HEK293T (cell line): ENCODE results near the gene FGF3.

ENCODE experiments used
- CTCF ChIA-PET: fragments of 350-600 bp; formaldehyde crosslinking; extraction: SDS; loops from one replicate; lab custom pipeline; 2021; ENCODE audit warnings: antibody characterized with exemption, inconsistent platforms; lab: Yijun Ruan, JAX
- POLR2A ChIA-PET: fragments of 350-600 bp; formaldehyde crosslinking; extraction: SDS; loops from one replicate; lab custom pipeline; 2020; ENCODE audit warnings: antibody characterized with exemption, inconsistent platforms; lab: Yijun Ruan, JAX
- DNase-seq: peaks from one replicate; pipeline ENCODE4 v3.0.0; 2012; ENCODE audit warnings: mixed read lengths; ENCODE audit errors: extremely low spot score
- ARNT ChIP-seq: fragments of 450-650 bp; IDR thresholded peaks from 2 replicates; pipeline ENCODE4 v1.6.1; 2017; ENCODE audit warnings: mild to moderate bottlenecking
- BHLHE40 ChIP-seq: fragments of 450-650 bp; IDR thresholded peaks from 2 replicates; pipeline ENCODE4 v1.6.1; 2016; ENCODE audit warnings: mild to moderate bottlenecking, moderate library complexity, borderline replicate concordance
- CTBP1 ChIP-seq: fragments of 450-650 bp; IDR thresholded peaks from 2 replicates; pipeline ENCODE4 v1.6.1; 2016; ENCODE audit warnings: borderline replicate concordance
- ELF4 ChIP-seq: fragments of 450-650 bp; IDR thresholded peaks from 2 replicates; pipeline ENCODE4 v1.6.1; 2017; ENCODE audit warnings: antibody characterized with exemption
- FOXA1 ChIP-seq: fragments of 450-650 bp; IDR thresholded peaks from 2 replicates; pipeline ENCODE4 v1.6.1; 2016; ENCODE audit warnings: mild to moderate bottlenecking
- FOXK2 ChIP-seq: fragments of 450-650 bp; IDR thresholded peaks from 2 replicates; pipeline ENCODE4 v1.6.1; 2016; ENCODE audit warnings: mild to moderate bottlenecking
- FOXM1 ChIP-seq: fragments of 450-650 bp; IDR thresholded peaks from 2 replicates; pipeline ENCODE4 v1.6.1; 2017; ENCODE audit warnings: mild to moderate bottlenecking, borderline replicate concordance
- HDGF ChIP-seq: fragments of 450-650 bp; IDR thresholded peaks from 2 replicates; pipeline ENCODE4 v1.6.1; 2017; ENCODE audit warnings: antibody characterized with exemption, borderline replicate concordance
- L3MBTL2 ChIP-seq: fragments of 450-650 bp; conservative IDR thresholded peaks from 2 replicates; pipeline ENCODE4 v1.6.1; 2016; ENCODE audit warnings: mild to moderate bottlenecking
- LEF1 ChIP-seq: fragments of 450-650 bp; IDR thresholded peaks from 2 replicates; pipeline ENCODE4 v1.6.1; 2017; ENCODE audit warnings: mild to moderate bottlenecking, borderline replicate concordance
- NFRKB ChIP-seq: fragments of 450-650 bp; IDR thresholded peaks from 2 replicates; pipeline ENCODE4 v1.6.1; 2016; ENCODE audit warnings: mild to moderate bottlenecking, moderate library complexity
- SP1 ChIP-seq: fragments of 450-650 bp; IDR thresholded peaks from 2 replicates; pipeline ENCODE4 v1.6.1; 2017
- SUZ12 ChIP-seq: fragments of 450-650 bp; IDR thresholded peaks from 2 replicates; pipeline ENCODE4 v1.6.1; 2016; ENCODE audit warnings: mild to moderate bottlenecking
- TARDBP ChIP-seq: fragments of 450-650 bp; IDR thresholded peaks from 2 replicates; pipeline ENCODE4 v1.6.1; 2016
- ZNF384 ChIP-seq: fragments of 450-650 bp; IDR thresholded peaks from 2 replicates; pipeline ENCODE4 v1.6.1; 2016
- TF ChIP-seq, protein P1 (sequence below): fragments of 450-650 bp; IDR thresholded peaks from 2 replicates; pipeline ENCODE4 v1.6.1; 2016

The FGF3 gene

GRCh38 chr11:69852056-69852455 is 32.8 kb upstream of the FGF3 start:
- no peak for TF ChIP-seq SUZ12
- TF ChIP-seq BHLHE40, result no peak
- TF ChIP-seq TARDBP, result no peak
- TF ChIP-seq NFRKB, result no peak
- TF ChIP-seq L3MBTL2, result no peak
- no peak for TF ChIP-seq ZNF384
- TF ChIP-seq FOXM1, result no peak
- TF ChIP-seq, protein P1, sequence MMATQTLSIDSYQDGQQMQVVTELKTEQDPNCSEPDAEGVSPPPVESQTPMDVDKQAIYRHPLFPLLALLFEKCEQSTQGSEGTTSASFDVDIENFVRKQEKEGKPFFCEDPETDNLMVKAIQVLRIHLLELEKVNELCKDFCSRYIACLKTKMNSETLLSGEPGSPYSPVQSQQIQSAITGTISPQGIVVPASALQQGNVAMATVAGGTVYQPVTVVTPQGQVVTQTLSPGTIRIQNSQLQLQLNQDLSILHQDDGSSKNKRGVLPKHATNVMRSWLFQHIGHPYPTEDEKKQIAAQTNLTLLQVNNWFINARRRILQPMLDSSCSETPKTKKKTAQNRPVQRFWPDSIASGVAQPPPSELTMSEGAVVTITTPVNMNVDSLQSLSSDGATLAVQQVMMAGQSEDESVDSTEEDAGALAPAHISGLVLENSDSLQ, result no peak
- ChIA-PET POLR2A (no interaction called here), CTCF (no interaction called here)

DNA sequence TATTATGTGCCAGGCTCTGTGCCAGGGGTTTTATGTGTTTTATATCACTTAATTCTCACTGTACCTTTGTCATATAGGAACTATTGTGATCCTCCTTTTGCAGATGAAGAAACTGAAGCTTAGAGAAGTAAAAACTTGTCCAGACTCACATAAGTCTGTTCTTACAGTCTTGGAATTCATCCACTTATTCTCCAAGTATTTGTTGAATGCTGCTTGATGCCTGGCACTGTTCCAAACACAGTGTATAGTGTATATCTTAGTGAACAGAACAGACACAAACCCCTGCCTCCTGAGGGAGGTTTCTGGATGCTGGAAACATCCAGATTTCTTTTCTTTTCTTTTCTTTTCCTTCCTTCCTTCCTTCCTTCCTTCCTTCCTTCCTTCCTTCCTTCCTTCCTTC is 29.0 kb upstream of the FGF3 start:
- CTCF ChIA-PET, result no interaction called here
- TF ChIP-seq NFRKB (no peak), L3MBTL2 (no peak), FOXM1 (no peak), FOXA1 (no peak), TARDBP (no peak), ELF4 (no peak), CTBP1 (no peak), ZNF384 (no peak), SP1 (no peak), ARNT (no peak), FOXK2 (no peak), LEF1 (no peak), HDGF (no peak), SUZ12 (no peak), BHLHE40 (no peak)
- TF ChIP-seq, protein P1, result no peak
- no peak for DNase-seq
- POLR2A ChIA-PET, result no interaction called here

More at GRCh38 chr11:69852056-69852455, 32.8 kb upstream of the FGF3 start:
- DNase-seq, result no peak

DNA sequence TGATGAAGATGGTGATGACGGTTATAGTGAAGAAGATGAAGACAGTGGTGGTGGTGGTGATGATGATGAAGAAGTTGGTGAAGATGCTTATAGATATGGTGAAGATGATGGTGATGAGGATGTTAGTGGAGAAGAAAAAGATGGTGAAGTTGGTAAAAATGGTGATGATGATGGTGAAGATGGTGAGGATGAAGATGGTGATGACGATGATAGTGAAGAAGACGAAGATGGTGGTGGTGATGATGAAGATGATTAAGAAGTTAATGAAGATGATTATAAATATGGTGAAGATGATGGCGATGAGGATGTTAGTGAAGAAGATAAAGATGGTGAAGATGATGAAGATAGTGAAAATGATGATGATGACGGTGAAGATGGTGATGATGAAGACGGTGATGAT is 25.2 kb upstream of the FGF3 start:
- CTCF ChIA-PET, result no interaction called here
- POLR2A ChIA-PET, result no interaction called here
- TF ChIP-seq TARDBP, result no peak
- TF ChIP-seq LEF1, result no peak
- no peak for TF ChIP-seq SUZ12
- no peak for TF ChIP-seq FOXK2
- TF ChIP-seq FOXM1, result no peak
- TF ChIP-seq FOXA1, result no peak
- DNase-seq, result no peak

DNA sequence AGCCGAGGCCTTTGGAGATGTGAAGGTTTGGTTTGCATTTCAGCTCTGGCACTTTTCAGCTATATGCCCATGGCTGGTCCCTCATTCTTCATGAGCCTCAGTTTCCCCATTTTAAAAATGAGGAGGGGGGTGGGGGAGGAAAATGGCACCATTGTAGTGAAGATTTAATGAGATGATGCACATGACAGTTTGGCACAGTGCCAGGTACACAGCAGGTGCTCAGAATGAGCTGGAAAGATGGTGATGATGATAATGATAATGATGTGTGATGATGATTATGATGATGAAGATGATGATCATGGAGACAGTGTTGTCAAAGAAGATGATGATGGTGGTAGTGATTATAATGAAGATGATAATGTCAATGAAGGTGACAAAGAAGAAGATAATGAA is 24.3 kb upstream of the FGF3 start:
- ChIA-PET CTCF (no interaction called here), POLR2A (no interaction called here)
- DNase-seq, result no peak
- TF ChIP-seq HDGF (no peak), LEF1 (no peak), ZNF384 (no peak)

DNA sequence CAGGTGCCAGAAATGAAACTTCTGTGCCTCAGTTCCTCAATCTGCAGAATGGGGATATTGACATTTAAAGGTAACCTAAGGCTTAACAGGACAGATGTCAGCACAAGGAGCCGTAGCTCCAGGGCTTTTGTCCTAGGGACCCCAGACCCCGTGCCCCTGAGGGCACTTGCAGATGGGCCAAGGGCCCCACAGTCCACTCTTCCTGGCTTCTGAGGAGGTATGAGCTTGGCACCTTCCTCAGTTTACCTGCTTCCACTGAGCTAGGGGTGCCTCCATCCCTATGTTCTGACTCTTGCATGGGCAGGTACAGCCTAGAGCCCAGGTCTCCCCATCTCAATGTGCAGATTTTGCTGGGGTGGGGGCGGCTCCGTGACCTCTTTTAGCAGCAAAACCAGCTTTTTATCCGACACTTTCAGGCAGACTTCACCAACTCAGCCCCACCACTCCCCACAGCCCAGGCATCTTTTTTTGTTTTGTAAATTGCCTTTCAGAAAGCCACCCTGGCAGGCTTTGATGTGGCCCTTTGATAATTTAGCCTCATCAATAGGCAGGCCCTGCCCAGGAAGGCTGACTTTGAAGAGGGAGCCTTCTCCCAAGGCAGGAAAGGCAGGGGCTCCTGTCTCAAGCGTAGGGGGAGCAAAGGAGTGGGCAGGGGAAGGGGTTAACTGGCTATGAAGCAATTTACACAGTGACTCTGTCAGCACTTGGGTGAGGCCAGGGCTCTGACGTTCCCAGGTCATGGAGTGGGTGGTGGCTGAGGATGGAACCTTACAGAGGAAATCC is 23.7 kb upstream of the FGF3 start:
- DNase-seq, result no peak
- TF ChIP-seq BHLHE40, result no peak
- TF ChIP-seq HDGF, result no peak
- no peak for TF ChIP-seq ZNF384
- TF ChIP-seq ARNT, result no peak
- no peak for TF ChIP-seq SUZ12
- TF ChIP-seq FOXK2, result no peak
- TF ChIP-seq CTBP1, result no peak
- no peak for TF ChIP-seq FOXA1
- TF ChIP-seq, protein P1, result no peak
- ChIA-PET CTCF (interaction anchor here (0.6 to 1.0 kb wide), 2 partner anchors 18 to 807 kb away, joined by 3 read pairs; no protein-coding TSS in a partner anchor), POLR2A (no interaction called here)

- ChIA-PET CTCF (interaction anchor here (0.5 to 1.0 kb wide), 2 partner anchors 17 to 127 kb away, joined by 3 to 6 read pairs; no protein-coding TSS in a partner anchor), POLR2A (no interaction called here)
- DNase-seq, result peak; percentile 51
- TF ChIP-seq ELF4 (no peak), SP1 (no peak), TARDBP (no peak), FOXK2 (no peak)
These were observed 22.9 kb upstream of the FGF3 start for GRCh38 chr11:69841859-69842698.
